CD14-positive monocyte (primary cell): ENCODE measurements around the gene FAM229B. TPM values are rescaled to one million over a fixed set of nuclear protein-coding genes. Genes with fewer than 3 reads are reported as not detected.

Experiments
- DNase-seq, 3 donors: peaks; one replicate each; pipeline ENCODE4 v3.0.0-alpha.2; 2011 to 2022
- H2AFZ ChIP-seq: 2 replicates; pipeline ENCODE4 v1.6.0; 2012; ENCODE audit warnings: mild to moderate bottlenecking, low read depth, low read length, inconsistent platforms; ENCODE audit not compliant: insufficient read depth, poor library complexity, severe bottlenecking
- H3K27ac ChIP-seq, 2 donors: 1 replicate in 1 of 2; 2 replicates in 1 of 2; pipeline ENCODE4 v1.5.1; 2012 to 2013; ENCODE audit warnings: low read length in 2 of 2, control low read depth in 1 of 2, inconsistent platforms in 1 of 2, low read depth in 1 of 2, mild to moderate bottlenecking in 1 of 2
- H3K27me3 ChIP-seq, 2 donors: one replicate each; pipeline versions ENCODE4 v1.6.0 to v1.6.1; 2011 to 2013; ENCODE audit warnings: low read length in 2 of 2; ENCODE audit not compliant: control insufficient read depth in 2 of 2, insufficient read depth in 2 of 2
- H3K36me3 ChIP-seq, 2 donors: replicated peaks in 1 of 2; 1 replicate in 1 of 2; 2 replicates in 1 of 2; pipeline versions ENCODE4 v1.5.1 to v1.6.1; 2012 to 2013; ENCODE audit warnings: low read length in 2 of 2, control low read depth in 1 of 2, inconsistent platforms in 1 of 2, mild to moderate bottlenecking in 1 of 2; ENCODE audit not compliant: insufficient read depth in 2 of 2, control insufficient read depth in 1 of 2
- H3K4me1 ChIP-seq, 2 donors: 1 replicate in 1 of 2; 2 replicates in 1 of 2; pipeline versions ENCODE4 v1.5.1 to v1.6.1; 2012 to 2013; ENCODE audit warnings: low read length in 2 of 2, control low read depth in 1 of 2, inconsistent platforms in 1 of 2, mild to moderate bottlenecking in 1 of 2, moderate library complexity in 1 of 2; ENCODE audit not compliant: insufficient read depth in 2 of 2, control insufficient read depth in 1 of 2
- H3K4me2 ChIP-seq: replicated peaks from 2 replicates; pipeline ENCODE3; 2012; ENCODE audit warnings: low read length, moderate library complexity, mild to moderate bottlenecking; ENCODE audit not compliant: poor library complexity, severe bottlenecking; ENCODE audit errors: extremely low read depth
- H3K4me3 ChIP-seq, 3 experiments: fragments of 200-600 bp in 1 of 3; sonication (generic) in 1 of 3; replicated peaks in 1 of 3; 1 replicate in 2 of 3; 2 replicates in 1 of 3; pipeline ENCODE4 v1.5.1; 2011 to 2013; ENCODE audit warnings: low read length in 3 of 3, mild to moderate bottlenecking in 3 of 3, control low read depth in 2 of 3, low read depth in 2 of 3, inconsistent platforms in 1 of 3, moderate library complexity in 1 of 3
- H3K79me2 ChIP-seq: 2 replicates; pipeline ENCODE4 v1.6.0; 2012; ENCODE audit warnings: mild to moderate bottlenecking, control low read depth, inconsistent platforms, low read length, moderate library complexity; ENCODE audit not compliant: insufficient read depth
- H3K9ac ChIP-seq: 2 replicates; pipeline ENCODE4 v1.6.0; 2017; ENCODE audit warnings: low read length, mild to moderate bottlenecking; ENCODE audit not compliant: insufficient read depth, poor library complexity, severe bottlenecking
- H3K9me3 ChIP-seq, 2 donors: replicated peaks in 1 of 2; 1 replicate in 1 of 2; 2 replicates in 1 of 2; pipeline versions ENCODE4 v1.5.1 to v1.6.1; 2012 to 2013; ENCODE audit warnings: low read length in 2 of 2, control low read depth in 1 of 2; ENCODE audit not compliant: control insufficient read depth in 1 of 2, insufficient read depth in 1 of 2
- H4K20me1 ChIP-seq: 2 replicates; pipeline ENCODE4 v1.6.0; 2012; ENCODE audit warnings: mild to moderate bottlenecking, low read length, control low read depth, moderate library complexity; ENCODE audit not compliant: insufficient read depth
- H3K27ac Mint-ChIP-seq, 7 donors: one replicate each; pipeline ENCODE4 v1.8.0; 2020; ENCODE audit warnings: mild to moderate bottlenecking in 7 of 7, mixed read lengths in 7 of 7, moderate library complexity in 6 of 7, inconsistent platforms in 2 of 7
- H3K27me3 Mint-ChIP-seq, 3 donors: one replicate each; pipeline ENCODE4 v1.8.0; 2021 to 2022; ENCODE audit warnings: low read depth in 3 of 3, mild to moderate bottlenecking in 3 of 3, mixed read lengths in 3 of 3, moderate library complexity in 3 of 3, inconsistent platforms in 1 of 3
- H3K36me3 Mint-ChIP-seq, 2 donors: one replicate each; pipeline ENCODE4 v1.8.0; 2020; ENCODE audit warnings: mixed read lengths in 2 of 2, inconsistent platforms in 1 of 2, mild to moderate bottlenecking in 1 of 2
- H3K4me1 Mint-ChIP-seq: one replicate; pipeline ENCODE4 v1.8.0; 2020; ENCODE audit warnings: mild to moderate bottlenecking, mixed read lengths
- H3K4me3 Mint-ChIP-seq, 2 donors: one replicate each; pipeline ENCODE4 v1.8.0; 2020; ENCODE audit warnings: mild to moderate bottlenecking in 2 of 2, mixed read lengths in 2 of 2, moderate library complexity in 1 of 2
- H3K9me3 Mint-ChIP-seq, 7 donors: one replicate each; pipeline ENCODE4 v1.8.0; 2020 to 2022; ENCODE audit warnings: mixed read lengths in 7 of 7, mild to moderate bottlenecking in 6 of 7, moderate library complexity in 6 of 7, inconsistent platforms in 2 of 7
- WGBS: methylation state at CpG from one replicate; pipeline ENCODE4 v1.1.5; 2013; ENCODE audit warnings: missing lambda C conversion rate; ENCODE audit not compliant: insufficient coverage; 5-methylcytosine and 5-hydroxymethylcytosine counted together
- intact Hi-C, 2 donors: fragments of 100-400 bp; cut with micrococcal nuclease; formaldehyde crosslinking; loops; one replicate each; pipeline versions ENCODE4 v1.15.0 to v1.15.1; 2023
- polyA plus RNA-seq, 3 donors: library from polyadenylated mRNA; depleted of rRNA in 1 of 3; unstranded in 2 of 3; stranded (reverse) in 1 of 3; fragments of 300-500 nt in 2 of 3; fragments of >200 nt in 1 of 3; fragmentation: Illumina TruSeq in 2 of 3; gene quantifications; 1 replicate in 2 of 3; 2 replicates in 1 of 3; pipeline ENCODE4 v1.2.3, GENCODE V29; 2012 to 2021
- TF ChIP-seq, protein P1 (sequence below): fragments of 200-600 bp; IDR thresholded peaks from one replicate; pipeline ENCODE4 v1.8.0; 2022; ENCODE audit warnings: antibody characterized with exemption, mild to moderate bottlenecking

The FAM229B gene
- polyA plus RNA-seq, 3 donors, result 0.03 to 0.64 TPM; not detected in 1

DNA sequence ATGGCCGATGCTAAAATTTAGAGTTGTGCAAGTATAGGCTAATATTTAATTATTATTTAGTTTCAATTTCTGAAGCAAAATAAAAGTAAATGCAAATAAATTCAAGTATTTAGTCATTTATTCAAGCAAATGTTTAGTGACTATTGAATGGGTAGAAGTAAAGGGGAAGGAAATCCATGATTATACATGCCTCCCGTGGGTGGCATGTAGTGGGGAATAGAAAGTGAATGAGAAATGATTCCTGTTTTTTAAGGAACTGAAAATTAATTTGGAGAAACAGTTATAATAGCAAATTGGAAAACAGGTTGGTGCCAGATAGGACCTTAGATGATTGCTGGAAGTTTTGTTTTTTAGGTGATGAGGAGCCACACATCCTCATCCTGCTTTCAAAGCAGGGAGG, 35.4 kb downstream of the FAM229B start:
- 0% methylated on average over 1 of the region's 2 CpGs for WGBS
- Histone ChIP-seq H4K20me1 (no peaks in the 10 kb centered on the region), H3K9ac (no peak overlapping the region), H3K36me3 (no peaks in the 10 kb centered on the region), H3K27me3 (no peaks in the 10 kb centered on the region), H3K4me2 (peak overlapping the region; percentile 12), H3K9me3 (no peaks in the 10 kb centered on the region), H3K79me2 (no peaks in the 10 kb centered on the region), H3K4me1 (peaks cover 10 to 14% of the 10 kb centered on the region in 2 donors), H3K27ac (peak overlapping the region in 1 of 2 donors; percentile 29), H2AFZ (no peak overlapping the region), H3K4me3 (no peak overlapping the region)
- intact Hi-C loops, result no loop called here
- peak; percentile 21 to 45 (median 35) for DNase-seq
- peak overlapping the region in 1 of 2 donors; percentile 36 for H3K4me3 Mint-ChIP-seq
- TF ChIP-seq, protein P1, sequence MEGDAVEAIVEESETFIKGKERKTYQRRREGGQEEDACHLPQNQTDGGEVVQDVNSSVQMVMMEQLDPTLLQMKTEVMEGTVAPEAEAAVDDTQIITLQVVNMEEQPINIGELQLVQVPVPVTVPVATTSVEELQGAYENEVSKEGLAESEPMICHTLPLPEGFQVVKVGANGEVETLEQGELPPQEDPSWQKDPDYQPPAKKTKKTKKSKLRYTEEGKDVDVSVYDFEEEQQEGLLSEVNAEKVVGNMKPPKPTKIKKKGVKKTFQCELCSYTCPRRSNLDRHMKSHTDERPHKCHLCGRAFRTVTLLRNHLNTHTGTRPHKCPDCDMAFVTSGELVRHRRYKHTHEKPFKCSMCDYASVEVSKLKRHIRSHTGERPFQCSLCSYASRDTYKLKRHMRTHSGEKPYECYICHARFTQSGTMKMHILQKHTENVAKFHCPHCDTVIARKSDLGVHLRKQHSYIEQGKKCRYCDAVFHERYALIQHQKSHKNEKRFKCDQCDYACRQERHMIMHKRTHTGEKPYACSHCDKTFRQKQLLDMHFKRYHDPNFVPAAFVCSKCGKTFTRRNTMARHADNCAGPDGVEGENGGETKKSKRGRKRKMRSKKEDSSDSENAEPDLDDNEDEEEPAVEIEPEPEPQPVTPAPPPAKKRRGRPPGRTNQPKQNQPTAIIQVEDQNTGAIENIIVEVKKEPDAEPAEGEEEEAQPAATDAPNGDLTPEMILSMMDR, result no peak
- peaks cover 14% of the 10 kb centered on the region for H3K4me1 Mint-ChIP-seq
- H3K36me3 Mint-ChIP-seq, result no peaks in the 10 kb centered on the region
- peaks cover 0 to 2% (median 0%) of the 10 kb centered on the region in 3 donors for H3K27me3 Mint-ChIP-seq
- peak overlapping the region in 6 of 7 donors; percentile 4 to 80 (median 56) for H3K27ac Mint-ChIP-seq
- H3K9me3 Mint-ChIP-seq, result no peaks in the 10 kb centered on the region

DNA sequence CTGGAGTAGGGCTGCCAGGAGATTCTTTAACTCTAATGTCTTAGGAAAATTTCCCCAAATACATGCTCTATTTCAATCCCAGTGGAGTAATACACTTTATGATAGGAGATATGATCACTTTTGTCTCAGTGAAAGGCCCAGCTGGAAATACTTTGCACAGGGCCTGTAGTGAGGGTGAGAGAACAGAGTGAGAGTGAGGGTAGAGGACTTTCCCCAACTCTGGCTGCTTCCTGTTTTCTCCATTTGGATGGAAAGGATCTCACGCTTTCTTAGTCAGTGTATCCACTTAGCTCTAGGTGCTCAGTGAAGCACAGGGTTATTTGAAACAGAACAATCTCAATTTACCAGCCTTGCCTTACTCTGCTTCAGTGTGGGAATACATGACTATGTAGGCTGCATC, 36.6 kb downstream of the FAM229B start:
- TF ChIP-seq, protein P1, result no peak
- no peak for DNase-seq
- Mint-ChIP-seq H3K27ac (no peak overlapping the region), H3K27me3 (peaks cover 0 to 2% (median 0%) of the 10 kb centered on the region in 3 donors), H3K4me1 (peaks cover 14% of the 10 kb centered on the region), H3K9me3 (no peaks in the 10 kb centered on the region), H3K4me3 (no peak overlapping the region), H3K36me3 (no peaks in the 10 kb centered on the region)
- Histone ChIP-seq H3K4me1 (peaks cover 10 to 14% of the 10 kb centered on the region in 2 donors), H3K4me3 (no peak overlapping the region), H3K79me2 (no peaks in the 10 kb centered on the region), H3K27ac (no peak overlapping the region), H3K36me3 (no peaks in the 10 kb centered on the region), H3K4me2 (no peak overlapping the region), H3K9me3 (no peaks in the 10 kb centered on the region), H2AFZ (no peak overlapping the region), H3K9ac (no peak overlapping the region), H3K27me3 (no peaks in the 10 kb centered on the region), H4K20me1 (no peaks in the 10 kb centered on the region)
- no CpG with 5 or more reads among the region's 1 CpG for WGBS
- intact Hi-C loops, result no loop called here
